Dermis microvascular lymphatic vessel endothelial cell (primary cell): ENCODE results near the gene FNIP1. TPM values are rescaled to one million over a fixed set of nuclear protein-coding genes. Genes with fewer than 3 reads are reported as not detected.
"Not testable (repeated sequence)": the region's sequence is repeated elsewhere in the genome, so short reads cannot be mapped to it uniquely, and the experiment has no call there.

Experiments used
- DNase-seq, 2 donors: peaks; one replicate each; pipeline versions ENCODE4 v3.0.0 to v3.0.0-alpha.2; 2010; ENCODE audit warnings: low read depth in 2 of 2
- total RNA-seq: library from RNA; depleted of rRNA; stranded (reverse); fragments of >200 nt; gene quantifications from 2 replicates; pipeline ENCODE4 v1.2.1, GENCODE V29; 2014

The FNIP1 gene
- total RNA-seq, 1 donor from 2014 or later: 25.8 TPM

DNA sequence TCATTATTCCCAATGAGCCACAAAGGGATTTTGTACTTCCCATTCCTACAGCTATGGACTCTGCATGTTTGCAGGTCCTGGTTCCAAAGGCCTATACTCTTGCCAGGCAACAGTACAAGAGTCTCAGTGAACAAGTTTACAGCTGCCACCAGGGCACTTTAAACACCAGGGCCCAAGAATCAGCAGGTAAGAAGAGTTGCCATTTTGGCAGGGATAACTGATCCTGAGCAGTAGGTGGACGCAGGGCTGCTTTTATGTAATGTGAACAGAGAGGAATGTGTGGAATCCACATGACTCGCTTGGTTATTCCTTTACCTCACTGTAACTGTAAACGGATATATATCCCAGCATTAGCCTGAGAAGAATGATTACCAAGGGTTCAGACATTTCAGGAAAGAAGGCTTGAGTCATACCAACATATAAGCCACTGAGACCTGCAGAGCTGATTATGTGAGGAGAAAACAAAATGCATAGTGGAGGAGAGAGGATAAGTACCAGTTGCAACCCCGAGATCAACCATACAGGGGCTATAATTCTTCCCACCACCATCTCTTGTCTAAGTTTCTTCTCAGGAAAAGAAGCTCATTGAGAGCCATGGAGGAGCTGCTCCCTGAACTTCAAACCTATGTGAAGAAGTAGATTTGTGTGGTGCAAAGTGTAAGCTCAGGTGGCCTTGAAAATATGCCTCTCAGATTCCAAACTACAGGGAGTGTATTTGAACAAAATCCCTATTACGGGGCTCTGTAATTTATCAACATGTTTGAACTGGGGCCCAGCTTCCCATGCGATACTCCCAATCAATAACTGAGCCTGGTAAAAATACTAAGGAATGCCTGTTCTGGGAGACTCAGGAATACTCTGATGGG lies 186.4 kb downstream of the FNIP1 start:
- DNase-seq: peak in 1 of 2 donors; percentile 82

DNA sequence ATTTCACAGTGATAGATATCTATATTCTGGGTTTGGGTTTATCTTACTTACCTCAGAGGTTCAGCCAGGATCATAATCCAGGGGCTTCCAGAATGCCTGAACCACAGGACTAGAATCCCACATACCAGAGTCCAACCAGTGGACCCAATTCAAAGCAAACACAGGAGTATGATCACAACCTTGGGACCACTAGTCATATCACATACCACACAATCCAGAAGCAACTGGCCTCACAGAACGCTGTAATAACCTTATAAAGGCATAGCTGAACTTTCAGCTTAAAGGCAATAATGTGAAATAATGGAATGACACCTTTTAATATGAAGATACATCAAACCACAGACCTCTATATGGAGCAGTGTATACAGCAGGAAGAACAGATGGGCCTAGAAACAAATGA lies 187.0 kb downstream of the FNIP1 start:
- DNase-seq: no peak

DNA sequence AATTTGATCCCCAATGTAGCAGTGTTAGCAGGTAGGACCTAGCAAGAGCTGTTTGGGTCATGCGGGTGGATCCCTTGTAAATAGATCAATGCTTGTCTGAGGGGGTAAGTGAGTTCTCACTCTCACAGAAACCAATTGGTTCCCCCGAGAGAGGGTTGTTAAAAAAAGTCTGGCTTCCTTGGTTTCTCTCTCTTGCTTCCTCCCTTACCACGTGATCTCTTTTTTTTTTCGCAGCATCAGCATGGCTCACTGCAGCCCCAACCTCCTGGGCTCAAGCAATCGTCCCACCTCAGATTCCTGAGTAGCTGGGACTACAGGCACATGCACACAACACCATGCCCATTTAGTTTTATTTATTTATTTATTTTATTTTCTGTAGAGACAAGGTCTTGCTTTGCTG lies 188.2 kb downstream of the FNIP1 start:
- DNase-seq: no peak

DNA sequence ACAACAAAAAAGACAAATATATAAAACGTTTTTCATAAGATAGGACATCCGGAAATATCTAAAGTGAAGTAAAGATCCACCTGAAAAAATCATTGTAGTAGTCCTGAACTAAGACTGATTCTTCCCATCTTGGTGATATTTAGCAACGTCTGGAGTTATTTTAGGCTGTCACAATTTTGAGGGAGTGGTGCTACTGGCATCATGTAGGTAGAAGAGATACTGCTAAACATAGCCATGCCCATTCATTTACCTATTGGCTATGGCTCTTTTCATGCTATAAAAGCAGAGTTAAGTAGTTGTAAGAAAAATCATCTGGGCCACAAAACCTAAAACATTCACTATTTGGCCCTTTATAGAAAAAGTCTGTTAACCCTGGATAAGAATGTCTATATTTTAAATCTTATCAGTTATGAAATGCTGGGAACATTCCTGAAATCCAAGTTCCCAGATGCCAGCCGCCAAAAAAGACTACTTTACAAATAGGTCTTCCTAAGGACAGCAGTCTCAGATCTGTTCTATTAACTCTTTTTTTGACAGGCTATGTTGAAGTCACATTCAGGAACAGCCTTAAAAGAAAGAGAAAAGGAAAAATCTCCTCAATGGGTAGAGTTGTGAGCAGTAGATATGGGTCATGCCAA lies 188.8 kb downstream of the FNIP1 start:
- no peak for DNase-seq

DNA sequence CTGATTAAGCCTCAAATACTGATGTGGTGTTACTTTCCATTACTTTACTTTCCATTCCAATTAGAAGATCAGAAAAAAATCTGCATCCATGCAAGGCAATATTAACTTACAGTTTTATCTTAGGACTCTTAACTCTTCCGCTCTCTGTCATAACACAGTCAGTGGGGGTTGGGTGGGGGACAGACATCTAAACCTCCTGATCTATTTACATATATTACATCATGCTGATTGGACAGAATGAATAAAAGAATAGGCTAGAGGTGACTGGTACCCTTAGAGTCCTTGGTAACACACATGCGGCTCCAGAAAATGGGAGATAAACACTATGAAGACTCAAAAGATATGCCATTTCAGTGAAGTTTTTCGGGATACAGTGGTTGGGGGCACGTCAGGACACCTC lies 189.4 kb downstream of the FNIP1 start:
- DNase-seq: no peak

DNA sequence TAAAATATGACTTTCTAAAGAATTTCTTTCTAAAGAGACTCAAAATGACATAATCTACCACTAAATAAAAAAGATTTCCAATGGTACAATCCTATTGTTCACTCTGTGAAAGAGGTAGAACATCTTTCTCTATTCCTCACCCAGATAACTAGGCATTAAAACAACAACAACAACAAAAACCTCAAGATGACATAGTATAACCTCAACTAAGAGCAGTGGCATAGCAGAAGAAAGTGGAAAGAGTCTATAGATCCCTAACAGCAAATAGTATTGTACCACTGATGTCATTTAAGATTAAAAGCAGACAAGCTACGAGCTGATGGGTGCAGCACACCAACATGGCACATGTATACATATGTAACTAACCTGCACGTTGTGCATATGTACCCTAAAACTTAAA lies 191.7 kb downstream of the FNIP1 start:
- no peak for DNase-seq

DNA sequence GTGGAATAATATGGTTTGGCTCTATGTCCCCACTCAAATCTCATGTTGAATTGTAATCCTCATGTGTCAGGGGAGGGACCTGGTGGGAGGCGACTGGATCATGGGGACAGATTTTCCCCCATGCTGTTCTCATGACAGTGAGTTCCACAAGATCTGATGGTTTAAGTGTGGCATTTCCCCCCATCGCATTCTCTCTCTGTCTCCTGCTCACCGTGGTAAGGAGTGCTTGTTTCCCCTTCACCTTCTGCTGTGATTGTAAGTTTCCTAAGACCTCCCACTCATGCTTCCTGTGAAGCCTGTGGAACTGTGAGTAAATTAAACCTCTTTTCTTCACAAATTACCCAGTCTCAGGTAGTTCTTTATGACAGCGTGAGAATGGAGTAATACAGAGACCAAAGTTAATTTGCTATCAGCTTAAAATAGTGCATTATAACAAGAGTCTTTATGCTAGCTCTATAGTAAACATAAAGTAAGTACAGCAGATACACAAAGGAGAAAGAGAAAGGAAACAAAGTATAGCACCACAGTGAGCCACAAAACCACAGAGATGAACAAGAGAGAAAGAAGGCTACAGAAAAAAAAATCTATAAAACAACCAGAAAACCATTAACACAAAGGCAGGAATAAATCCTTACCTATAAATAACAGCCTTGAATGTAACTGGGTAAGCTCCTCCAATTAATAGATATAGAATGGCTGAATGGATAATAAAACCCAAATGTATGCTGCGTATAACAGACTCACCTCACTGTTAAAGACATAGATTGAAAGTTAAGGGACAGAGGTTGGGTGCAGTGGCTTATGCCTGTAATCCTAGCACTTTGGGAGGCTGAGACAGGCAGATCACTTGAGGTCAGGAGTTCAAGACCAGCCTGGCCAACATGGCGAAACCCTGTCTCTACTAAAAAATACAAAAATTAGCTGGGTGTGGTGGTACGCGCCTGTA lies 201.5 kb downstream of the FNIP1 start:
- DNase-seq: no peak

DNA sequence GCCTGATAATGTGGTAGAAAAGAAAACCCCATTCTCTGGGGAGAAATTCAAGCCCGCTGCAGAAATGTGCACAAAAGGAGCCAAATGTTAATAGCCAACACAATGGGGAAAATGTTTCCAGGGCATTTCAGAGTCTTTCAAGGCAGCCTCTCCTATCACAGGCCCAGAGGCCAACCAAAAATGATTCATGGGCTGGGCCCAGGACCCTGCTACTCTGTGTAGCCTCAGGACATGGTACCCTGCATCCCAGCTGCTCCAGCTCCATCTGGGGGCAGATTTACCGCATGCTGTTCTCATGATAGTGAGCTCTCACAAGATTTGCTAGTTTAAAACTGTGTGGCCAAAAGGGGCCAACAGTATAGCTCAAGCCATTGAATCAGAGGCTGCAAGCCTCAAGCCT lies 202.9 kb downstream of the FNIP1 start:
- no peak for DNase-seq

DNA sequence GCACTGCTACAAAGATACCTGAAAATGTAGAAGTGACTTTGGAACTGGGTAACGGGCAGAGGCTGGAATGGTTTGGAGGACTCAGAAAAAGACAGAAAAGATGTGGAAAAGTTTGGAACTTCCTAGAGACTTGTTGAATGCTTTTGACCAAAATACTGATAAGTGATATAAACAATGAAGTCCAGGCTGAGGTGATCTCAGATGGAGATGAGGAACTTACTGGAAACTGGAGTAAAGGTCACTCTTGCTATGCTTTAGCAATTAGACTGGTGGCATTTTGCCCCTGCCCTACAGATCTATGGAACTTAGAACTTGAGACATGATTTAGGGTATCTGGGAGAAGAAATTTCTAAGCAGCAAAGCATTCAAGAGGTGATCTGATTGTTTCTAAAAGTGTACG lies 203.4 kb downstream of the FNIP1 start:
- not testable (repeated sequence) for DNase-seq

Other genes with a start within 250 kb of the FNIP1 start
- 13.7 and 15.8 TPM in 2 replicates for gene RAPGEF6, start 161.8 kb downstream of the FNIP1 start, total RNA-seq
- not detected in 2 replicates for gene MEIKIN, start 148.6 kb upstream of the FNIP1 start, total RNA-seq
- gene ACSL6, start 214.6 kb upstream of the FNIP1 start, total RNA-seq: 0.76 and 0.77 TPM in 2 replicates